Endothelial cell of umbilical vein (primary cell): ENCODE data around the gene TRPM3. TPM values are rescaled to one million over a fixed set of nuclear protein-coding genes. Genes with fewer than 3 reads are reported as not detected.

Experiments used
- BruUV-seq: library from RNA; stranded (reverse); fragments of 400-500 nt; replicated peaks from 2 replicates; lab custom pipeline; 2021; lab: Mats Ljungman, UMichigan
- CTCF ChIA-PET: fragments of 300-600, 350-600 bp; sonication (Branson Sonifier 250); formaldehyde crosslinking; loops from one replicate; lab custom pipeline; 2021; ENCODE audit warnings: antibody characterized with exemption, inconsistent platforms; lab: Charles Lee
- POLR2A ChIA-PET: fragments of 300-600, 350-600 bp; sonication (Branson Sonifier 250); formaldehyde crosslinking; loops from one replicate; lab custom pipeline; 2021; ENCODE audit warnings: antibody characterized with exemption, inconsistent platforms; lab: Charles Lee
- DNase-seq: peaks from one replicate; pipeline ENCODE4 v3.0.0-alpha.2; 2011; ENCODE audit warnings: low read depth, low spot score
- FAIRE-seq: peaks from 2 replicates; lab custom pipeline; 2011; peaks lifted over from hg19 to GRCh38; lab: Jason Lieb, UNC
- H2AFZ ChIP-seq: 2 replicates; pipeline ENCODE4 v1.6.0; 2012; ENCODE audit warnings: low read depth, low read length, control low read depth, inconsistent platforms
- H3K27ac ChIP-seq: 2 replicates; pipeline ENCODE4 v1.5.1; 2011; ENCODE audit warnings: low read depth, mild to moderate bottlenecking, control low read depth, low read length, moderate library complexity; ENCODE audit not compliant: insufficient read depth
- H3K27me3 ChIP-seq, 2 experiments: 2 replicates each; pipeline versions ENCODE4 v1.6.0 to v1.6.1; 2011; ENCODE audit warnings: low read length in 2 of 2, mixed read lengths in 1 of 2; ENCODE audit not compliant: control insufficient read depth in 2 of 2, insufficient read depth in 2 of 2
- H3K36me3 ChIP-seq, 2 experiments: 2 replicates in 1 of 2; 3 replicates in 1 of 2; pipeline ENCODE4 v1.5.1; 2011; ENCODE audit warnings: low read length in 2 of 2, mild to moderate bottlenecking in 1 of 2, moderate library complexity in 1 of 2; ENCODE audit not compliant: control insufficient read depth in 2 of 2, insufficient read depth in 2 of 2; ENCODE audit errors: extremely low read depth in 1 of 2
- H3K4me1 ChIP-seq: 3 replicates; pipeline ENCODE4 v1.5.1; 2011; ENCODE audit warnings: mild to moderate bottlenecking, low read length; ENCODE audit not compliant: control insufficient read depth, insufficient read depth; ENCODE audit errors: extremely low read depth
- H3K4me2 ChIP-seq: 2 replicates; pipeline ENCODE4 v1.6.1; 2011; ENCODE audit warnings: low read length, control low read depth, mixed read lengths; ENCODE audit not compliant: insufficient read depth
- H3K4me3 ChIP-seq, 3 experiments: fragments of 200-600 bp in 1 of 3; sonication (generic), shearing (Covaris generic) in 1 of 3; replicated peaks in 1 of 3; 2 replicates each; pipeline ENCODE4 v1.5.1; 2011 to 2016; ENCODE audit warnings: control low read depth in 3 of 3, low read length in 3 of 3, mild to moderate bottlenecking in 2 of 3, inconsistent platforms in 1 of 3, low read depth in 1 of 3, moderate library complexity in 1 of 3; ENCODE audit not compliant: insufficient read depth in 1 of 3
- H3K79me2 ChIP-seq: 2 replicates; pipeline ENCODE4 v1.6.0; 2012; ENCODE audit warnings: low read length, inconsistent platforms; ENCODE audit not compliant: control insufficient read depth, insufficient read depth
- H3K9ac ChIP-seq: replicated peaks from 2 replicates; pipeline ENCODE3; 2011; ENCODE audit warnings: low read length, control low read depth; ENCODE audit not compliant: insufficient read depth; ENCODE audit errors: extremely low read depth
- H3K9me1 ChIP-seq: replicated peaks from 3 replicates; pipeline ENCODE4 v1.6.0; 2011; ENCODE audit warnings: mild to moderate bottlenecking, low read length; ENCODE audit not compliant: control insufficient read depth, insufficient read depth; ENCODE audit errors: extremely low read depth
- H3K9me3 ChIP-seq: replicated peaks from 2 replicates; pipeline ENCODE4 v1.5.1; 2012; ENCODE audit warnings: low read length, inconsistent platforms; ENCODE audit not compliant: control insufficient read depth, insufficient read depth
- H4K20me1 ChIP-seq: replicated peaks from 2 replicates; pipeline ENCODE3; 2011; ENCODE audit warnings: mild to moderate bottlenecking, low read length; ENCODE audit not compliant: control insufficient read depth, insufficient read depth; ENCODE audit errors: extremely low read depth
- EZH2 ChIP-seq: IDR thresholded peaks from 2 replicates; pipeline ENCODE4 v1.6.1; 2012; ENCODE audit warnings: borderline replicate concordance, low read depth, mild to moderate bottlenecking, moderate library complexity, low read length, inconsistent platforms; ENCODE audit not compliant: severe bottlenecking
- FOS ChIP-seq: IDR thresholded peaks from 2 replicates; pipeline ENCODE4 v1.6.1; 2011; ENCODE audit warnings: mild to moderate bottlenecking, low read length, moderate library complexity, borderline replicate concordance; ENCODE audit not compliant: insufficient read depth
- GATA2 ChIP-seq: IDR thresholded peaks from 2 replicates; pipeline ENCODE4 v1.7.0; 2011; ENCODE audit warnings: low read depth, mild to moderate bottlenecking, moderate library complexity, mixed read lengths, low read length; ENCODE audit not compliant: insufficient read length, insufficient read depth
- JUN ChIP-seq: IDR thresholded peaks from 2 replicates; pipeline ENCODE4 v1.6.1; 2011; ENCODE audit warnings: borderline replicate concordance, low read depth; ENCODE audit not compliant: insufficient read length, insufficient read depth
- MYC ChIP-seq: IDR thresholded peaks from one replicate; pipeline ENCODE4 v1.6.1; 2011; ENCODE audit warnings: mild to moderate bottlenecking, low read depth, low read length
- POLR2A ChIP-seq: IDR thresholded peaks from 2 replicates; pipeline ENCODE4 v1.6.1; 2012; ENCODE audit warnings: low read depth, mild to moderate bottlenecking, control low read depth, low read length
- POLR2AphosphoS5 ChIP-seq: IDR thresholded peaks from 2 replicates; pipeline ENCODE4 v1.6.1; 2012; ENCODE audit warnings: low read depth, mild to moderate bottlenecking, control low read depth, low read length, moderate library complexity; ENCODE audit not compliant: insufficient read depth
- dilution Hi-C: fragments of 300-500 bp; cut with MboI; formaldehyde crosslinking; loops from one replicate; pipeline ENCODE4 v1.15.0; 2019; ENCODE audit warnings: low sequenced_read_pairs; ENCODE audit not compliant: extremely low pct_ligation_motif_present
- intact Hi-C: fragments of 100-400 bp; cut with micrococcal nuclease; formaldehyde crosslinking; loops from one replicate; pipeline ENCODE4 v1.10.0; 2022
- polyA plus RNA-seq, 4 experiments: library from polyadenylated mRNA; depleted of rRNA in 3 of 4; stranded (reverse) in 3 of 4; unstranded in 1 of 4; fragments of >200 nt; gene quantifications; 2 replicates each; pipeline versions ENCODE4 v1.2.1 to v1.2.3, GENCODE V29; 2011 to 2012; ENCODE audit warnings: missing spikeins in 1 of 4
- total RNA-seq: library from RNA; stranded (reverse); gene quantifications from 2 replicates; pipeline ENCODE4 v1.2.3, GENCODE V29; 2021
- TF ChIP-seq, protein P1 (sequence below), 2 donors: IDR thresholded peaks; 1 replicate in 1 of 2; 2 replicates in 1 of 2; pipeline ENCODE4 v1.5.1; 2011; ENCODE audit warnings: low read length in 2 of 2, mild to moderate bottlenecking in 2 of 2, moderate library complexity in 2 of 2, control low read depth in 1 of 2, inconsistent platforms in 1 of 2, low read depth in 1 of 2; ENCODE audit not compliant: insufficient read depth in 1 of 2; ENCODE audit errors: extremely low read depth in 1 of 2
- TF ChIP-seq, protein P2 (sequence below): IDR thresholded peaks from 2 replicates; pipeline ENCODE4 v1.6.1; 2011; ENCODE audit not compliant: insufficient read depth, insufficient read length

TRPM3 gene
- total and polyA plus RNA-seq, 2 donors (not counting 3 experiments of a cell fraction or from before 2014, with no cell fraction given) = 0.17 to 0.33 TPM

DNA sequence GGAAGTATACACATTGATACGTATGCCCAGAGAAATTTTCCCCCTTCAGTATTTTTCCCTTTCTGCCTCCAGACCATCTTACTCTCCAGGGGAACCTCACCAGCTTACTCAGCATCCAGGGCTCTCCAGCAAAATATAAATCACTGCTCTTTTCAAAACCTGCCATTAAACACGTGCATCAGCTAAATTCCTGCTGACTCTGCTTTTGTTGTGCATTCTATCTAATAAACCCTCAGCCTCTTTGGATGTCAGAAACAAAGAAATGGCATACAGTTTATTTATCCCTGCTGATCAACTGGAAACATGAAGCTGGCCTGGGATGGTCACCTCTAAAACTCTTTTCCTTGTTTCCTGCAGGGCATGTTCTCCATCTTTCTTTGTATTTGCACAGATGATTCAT, 126.8 kb downstream of the TRPM3 start:
- dilution Hi-C loops (no loop called here), intact Hi-C loops (no loop called here)
- H3K9me1 ChIP-seq = no peaks in the 10 kb centered on the region
- H3K36me3 ChIP-seq = no peaks in the 10 kb centered on the region
- ChIA-PET CTCF (interaction anchor here (0.8 to 1.5 kb wide), 2 partner anchors 10 to 354 kb away, joined by 3 to 4 read pairs; no protein-coding TSS in a partner anchor), POLR2A (no interaction called here)
- no peak overlapping the region for H2AFZ ChIP-seq
- no peak for TF ChIP-seq MYC
- TF ChIP-seq FOS = no peak
- no peak for TF ChIP-seq JUN
- TF ChIP-seq EZH2 = no peak
- no peak for TF ChIP-seq POLR2A
- no peak for TF ChIP-seq GATA2
- TF ChIP-seq, protein P1, sequence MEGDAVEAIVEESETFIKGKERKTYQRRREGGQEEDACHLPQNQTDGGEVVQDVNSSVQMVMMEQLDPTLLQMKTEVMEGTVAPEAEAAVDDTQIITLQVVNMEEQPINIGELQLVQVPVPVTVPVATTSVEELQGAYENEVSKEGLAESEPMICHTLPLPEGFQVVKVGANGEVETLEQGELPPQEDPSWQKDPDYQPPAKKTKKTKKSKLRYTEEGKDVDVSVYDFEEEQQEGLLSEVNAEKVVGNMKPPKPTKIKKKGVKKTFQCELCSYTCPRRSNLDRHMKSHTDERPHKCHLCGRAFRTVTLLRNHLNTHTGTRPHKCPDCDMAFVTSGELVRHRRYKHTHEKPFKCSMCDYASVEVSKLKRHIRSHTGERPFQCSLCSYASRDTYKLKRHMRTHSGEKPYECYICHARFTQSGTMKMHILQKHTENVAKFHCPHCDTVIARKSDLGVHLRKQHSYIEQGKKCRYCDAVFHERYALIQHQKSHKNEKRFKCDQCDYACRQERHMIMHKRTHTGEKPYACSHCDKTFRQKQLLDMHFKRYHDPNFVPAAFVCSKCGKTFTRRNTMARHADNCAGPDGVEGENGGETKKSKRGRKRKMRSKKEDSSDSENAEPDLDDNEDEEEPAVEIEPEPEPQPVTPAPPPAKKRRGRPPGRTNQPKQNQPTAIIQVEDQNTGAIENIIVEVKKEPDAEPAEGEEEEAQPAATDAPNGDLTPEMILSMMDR (IDR thresholded peaks at IDR 0.05; ENCODE audit: extremely low read depth in 1 of 2, insufficient read depth in 1 of 2, low read depth in 1 of 2, low read length in 2 of 2) = no peak
- no peak for TF ChIP-seq POLR2AphosphoS5
- TF ChIP-seq, protein P2, sequence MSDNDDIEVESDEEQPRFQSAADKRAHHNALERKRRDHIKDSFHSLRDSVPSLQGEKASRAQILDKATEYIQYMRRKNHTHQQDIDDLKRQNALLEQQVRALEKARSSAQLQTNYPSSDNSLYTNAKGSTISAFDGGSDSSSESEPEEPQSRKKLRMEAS = no peak
- H4K20me1 ChIP-seq = no peaks in the 10 kb centered on the region
- H3K9ac ChIP-seq = no peak overlapping the region
- peaks cover 0 to 3% of the 10 kb centered on the region in 2 experiments for H3K27me3 ChIP-seq
- H3K9me3 ChIP-seq = no peaks in the 10 kb centered on the region
- H3K4me1 ChIP-seq = no peaks in the 10 kb centered on the region
- FAIRE-seq = no peak
- no peak overlapping the region for H3K27ac ChIP-seq
- H3K4me2 ChIP-seq = no peak overlapping the region
- no peaks in the 10 kb centered on the region for H3K79me2 ChIP-seq
- BruUV-seq = no TSS peak
- no peak overlapping the region for H3K4me3 ChIP-seq
- no peak for DNase-seq
